Stimulated activated CD4-positive, alpha-beta T cell treated with anti-CD3 and anti-CD28 coated beads, TNF-alpha, amount 100 ng/mL, for 48 hours (primary cell): ENCODE results near the gene RAET1G.
A peak's percentile ranks its signal among the peaks of the same experiment; 100 is the strongest.
"Not testable (repeated sequence)": the region's sequence is repeated elsewhere in the genome, so short reads cannot be mapped to it uniquely, and the experiment has no call there.

Experiments used
- DNase-seq, 3 donors: peaks; one replicate each; pipeline ENCODE4 v3.0.0-alpha.2; 2020; ENCODE audit warnings: low read depth in 3 of 3

The RAET1G gene, protein sequence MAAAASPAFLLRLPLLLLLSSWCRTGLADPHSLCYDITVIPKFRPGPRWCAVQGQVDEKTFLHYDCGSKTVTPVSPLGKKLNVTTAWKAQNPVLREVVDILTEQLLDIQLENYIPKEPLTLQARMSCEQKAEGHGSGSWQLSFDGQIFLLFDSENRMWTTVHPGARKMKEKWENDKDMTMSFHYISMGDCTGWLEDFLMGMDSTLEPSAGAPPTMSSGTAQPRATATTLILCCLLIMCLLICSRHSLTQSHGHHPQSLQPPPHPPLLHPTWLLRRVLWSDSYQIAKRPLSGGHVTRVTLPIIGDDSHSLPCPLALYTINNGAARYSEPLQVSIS

DNA sequence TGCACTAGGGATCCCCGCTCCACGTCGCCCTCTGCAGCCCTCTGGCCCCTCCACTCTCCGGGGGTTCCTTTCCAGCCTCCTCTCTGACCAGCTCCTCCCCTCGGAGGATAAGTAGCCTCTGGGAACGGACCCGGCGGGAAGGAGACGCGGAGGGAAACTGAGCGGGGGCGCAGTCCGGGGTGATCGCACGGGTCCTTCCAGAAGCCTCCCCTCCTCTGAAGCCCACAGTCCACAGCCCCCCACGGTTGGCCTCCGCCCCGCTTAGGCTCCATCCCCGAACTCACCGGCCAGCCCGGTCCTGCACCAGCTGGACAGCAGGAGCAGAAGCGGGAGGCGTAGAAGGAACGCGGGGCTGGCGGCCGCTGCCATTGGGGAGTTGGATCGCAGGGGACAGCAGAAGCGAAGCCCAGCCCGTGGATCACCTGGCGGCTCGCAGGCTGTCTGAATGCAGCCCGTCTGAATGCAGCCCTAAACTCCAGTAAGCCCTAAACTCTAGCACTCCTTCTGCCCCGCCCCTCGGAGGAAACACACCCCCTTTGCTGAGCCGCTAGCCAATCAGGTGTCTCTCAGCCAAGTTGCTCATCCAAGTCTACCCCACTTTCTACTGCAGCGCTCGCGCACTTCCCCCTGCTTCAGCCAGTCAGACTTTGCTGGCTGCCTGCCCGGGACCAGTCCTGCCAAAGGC, at the start of gene RAET1G:
Gene RAET1G (minus strand): TSS at position 480 of the 685 bp plus-strand sequence. CDS start 111 bp downstream, at position 369.
- peak; percentile 67 to 78 (median 74) for DNase-seq

DNA sequence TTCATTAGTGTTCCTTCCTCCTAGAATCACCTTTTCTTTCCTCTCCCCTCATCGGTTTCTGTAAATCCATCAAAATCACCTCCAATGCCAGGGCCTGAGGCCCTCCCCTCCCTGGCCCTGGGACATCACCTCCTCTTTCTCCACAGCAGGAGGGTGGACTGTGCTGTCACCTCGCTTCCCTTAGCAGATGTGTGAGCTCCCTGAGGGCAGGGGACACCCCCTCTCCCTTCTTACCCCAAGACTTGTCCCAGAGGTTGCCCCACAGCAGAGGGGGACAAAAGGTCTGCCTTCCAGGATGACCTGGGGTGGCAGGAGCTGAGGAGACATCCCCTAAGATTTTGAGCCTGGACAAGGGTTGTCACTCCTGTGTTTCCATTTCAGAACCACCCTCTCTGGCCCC, 46.7 kb upstream of the RAET1G start:
- no peak for DNase-seq

DNA sequence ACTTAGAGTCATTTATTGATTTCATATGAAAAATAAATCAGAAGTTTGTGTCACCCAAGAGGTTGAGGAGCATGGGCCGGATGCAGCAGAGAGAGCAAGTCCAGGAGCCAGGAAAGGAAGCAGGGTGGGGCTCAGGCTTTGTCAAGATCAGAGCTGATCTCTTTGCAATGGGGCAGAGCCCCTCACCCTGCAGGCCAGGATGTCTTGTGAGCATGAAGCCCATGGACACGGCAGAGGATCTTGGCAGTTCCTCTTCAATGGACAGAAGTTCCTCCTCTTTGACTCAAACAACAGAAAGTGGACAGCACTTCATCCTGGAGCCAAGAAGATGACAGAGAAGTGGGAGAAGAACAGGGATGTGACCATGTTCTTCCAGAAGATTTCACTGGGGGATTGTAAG, 46.0 kb upstream of the RAET1G start:
- not testable (repeated sequence) for DNase-seq

DNA sequence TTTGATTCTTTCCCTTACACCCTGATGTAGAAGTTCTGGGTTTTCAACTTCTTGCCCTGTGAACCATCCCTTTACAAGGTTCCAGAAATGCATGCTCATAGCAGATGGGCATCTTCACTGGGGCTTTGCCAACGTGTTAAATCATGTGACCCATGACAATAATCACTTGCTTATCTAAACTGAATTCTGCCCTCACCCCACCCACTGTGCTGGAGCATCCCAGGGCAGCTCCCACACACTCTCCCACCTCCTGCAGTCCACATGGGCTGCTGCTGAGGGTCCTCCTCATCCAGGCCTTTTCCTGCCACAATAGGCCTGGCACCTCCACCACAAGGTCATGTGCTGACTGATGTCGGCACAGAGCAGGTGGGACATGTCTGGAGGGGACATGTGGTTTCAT, 45.1 kb upstream of the RAET1G start:
- not testable (repeated sequence) for DNase-seq

DNA sequence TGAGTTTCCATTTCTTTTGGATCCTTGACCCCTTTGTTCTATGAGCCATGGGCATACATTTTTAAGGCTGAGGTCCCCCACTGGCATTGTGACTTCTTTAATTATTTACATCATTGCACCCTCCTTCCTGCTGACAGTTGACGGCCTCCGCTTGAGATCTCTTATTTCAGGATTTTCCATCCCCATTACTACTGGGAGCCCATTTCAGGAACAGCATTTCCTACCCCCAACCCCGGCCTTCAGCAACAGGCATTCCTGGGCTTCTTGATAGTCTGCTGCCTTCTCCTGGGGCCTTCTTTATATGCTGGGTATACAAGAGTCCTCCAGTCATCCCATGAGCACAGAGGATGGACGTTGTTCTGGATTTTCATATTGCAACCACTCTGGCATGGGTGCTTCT, 44.7 kb upstream of the RAET1G start:
- no peak for DNase-seq

DNA sequence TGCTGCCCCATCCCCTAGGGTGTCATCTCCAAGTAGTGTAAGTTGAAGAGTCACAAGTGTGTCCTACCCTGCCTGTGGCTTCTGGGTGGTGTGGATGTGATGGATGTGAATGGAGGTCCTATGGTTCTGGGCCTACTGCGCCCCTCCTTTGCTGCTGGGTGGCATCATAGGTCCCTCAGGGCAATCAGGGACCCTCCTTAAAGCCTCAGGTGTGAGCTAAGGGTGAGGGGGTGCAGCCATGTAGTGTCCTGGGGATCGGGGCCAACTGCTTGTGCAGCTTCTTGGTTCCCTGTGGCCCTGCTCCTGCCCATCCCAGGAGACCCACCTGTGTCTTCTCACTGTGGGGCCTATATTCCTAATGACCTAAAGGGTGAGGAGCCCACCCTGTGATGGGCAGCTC, 43.4 kb upstream of the RAET1G start:
- DNase-seq: not testable (repeated sequence)

DNA sequence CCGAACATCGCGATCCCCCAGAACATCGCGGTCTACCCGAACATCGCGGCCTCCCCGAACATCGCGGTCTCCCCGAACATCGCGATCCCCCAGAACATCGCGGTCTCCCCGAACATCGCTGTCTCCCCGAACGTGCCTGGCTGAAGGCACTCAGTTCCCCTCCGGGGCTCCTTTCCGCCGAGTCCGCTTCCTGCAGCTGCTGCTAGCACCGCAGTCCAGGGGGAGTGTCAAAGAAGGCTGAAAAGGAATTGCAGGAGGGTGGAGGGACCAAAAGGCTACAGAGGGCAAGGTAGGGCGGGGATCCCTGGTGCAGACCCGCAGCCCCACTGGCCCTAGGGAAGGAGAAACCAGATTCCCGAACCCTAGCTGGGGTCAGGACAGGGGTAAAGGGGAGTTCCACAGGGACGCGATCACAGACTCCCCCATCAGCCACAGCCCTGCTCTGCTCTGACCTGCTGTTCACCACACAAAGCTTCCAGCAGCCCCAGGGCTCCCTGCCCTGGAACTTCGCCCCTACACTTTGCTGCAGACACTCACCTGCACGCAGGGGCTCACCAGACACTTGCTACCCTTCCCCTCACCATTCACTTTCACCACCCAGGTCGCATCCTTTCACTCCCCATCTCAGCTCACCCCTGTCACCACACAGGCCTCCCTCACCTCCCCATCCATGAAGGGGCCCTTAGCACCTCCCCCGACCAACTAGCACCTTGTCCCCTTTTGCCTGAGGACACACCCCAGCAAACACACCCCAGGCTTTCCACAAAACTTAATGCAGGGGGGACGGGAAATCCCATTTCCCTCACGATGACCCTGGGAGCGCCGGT, 42.5 kb upstream of the RAET1G start:
- DNase-seq: no peak

DNA sequence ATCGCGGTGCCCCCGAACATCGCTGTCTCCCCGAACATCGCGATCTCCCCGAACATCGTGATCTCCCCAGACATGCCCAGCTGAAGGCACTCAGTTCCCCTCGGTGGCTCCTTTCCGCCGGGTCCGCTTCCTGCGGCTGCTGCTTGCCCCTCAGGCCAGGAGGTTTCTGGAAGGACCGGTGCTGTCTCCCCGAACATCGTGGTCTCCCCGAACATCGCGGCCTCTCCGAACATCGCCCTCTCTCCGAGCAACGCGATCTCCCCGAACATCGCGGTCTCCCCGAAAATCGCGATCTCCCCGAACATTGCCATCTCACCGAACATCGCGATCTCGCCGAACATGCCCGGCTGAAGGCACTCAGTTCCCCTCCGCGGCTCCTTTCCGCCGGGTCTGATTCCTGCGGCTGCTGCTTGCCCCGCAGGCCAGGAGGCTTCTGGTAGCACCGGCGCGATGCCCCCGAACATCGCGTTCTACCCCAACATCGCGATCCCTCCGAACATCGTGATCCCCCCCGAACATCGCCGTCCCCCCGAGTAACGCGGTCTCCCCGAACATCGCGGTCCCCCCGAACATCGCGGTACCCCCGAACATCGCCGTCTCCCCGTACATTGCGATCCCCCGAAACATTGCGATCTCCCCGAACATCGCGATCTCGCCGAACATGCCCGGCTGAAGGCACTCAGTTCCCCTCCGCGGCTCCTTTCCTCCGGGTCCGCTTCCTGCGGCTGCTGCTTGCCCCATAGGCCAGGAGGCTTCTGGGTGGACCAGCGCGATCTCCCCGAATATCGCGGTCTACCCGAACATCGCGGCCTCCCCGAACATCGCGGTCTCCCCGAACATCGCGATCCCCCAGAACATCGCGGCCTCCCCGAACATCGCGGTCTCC, 41.6 kb upstream of the RAET1G start:
- no peak for DNase-seq

DNA sequence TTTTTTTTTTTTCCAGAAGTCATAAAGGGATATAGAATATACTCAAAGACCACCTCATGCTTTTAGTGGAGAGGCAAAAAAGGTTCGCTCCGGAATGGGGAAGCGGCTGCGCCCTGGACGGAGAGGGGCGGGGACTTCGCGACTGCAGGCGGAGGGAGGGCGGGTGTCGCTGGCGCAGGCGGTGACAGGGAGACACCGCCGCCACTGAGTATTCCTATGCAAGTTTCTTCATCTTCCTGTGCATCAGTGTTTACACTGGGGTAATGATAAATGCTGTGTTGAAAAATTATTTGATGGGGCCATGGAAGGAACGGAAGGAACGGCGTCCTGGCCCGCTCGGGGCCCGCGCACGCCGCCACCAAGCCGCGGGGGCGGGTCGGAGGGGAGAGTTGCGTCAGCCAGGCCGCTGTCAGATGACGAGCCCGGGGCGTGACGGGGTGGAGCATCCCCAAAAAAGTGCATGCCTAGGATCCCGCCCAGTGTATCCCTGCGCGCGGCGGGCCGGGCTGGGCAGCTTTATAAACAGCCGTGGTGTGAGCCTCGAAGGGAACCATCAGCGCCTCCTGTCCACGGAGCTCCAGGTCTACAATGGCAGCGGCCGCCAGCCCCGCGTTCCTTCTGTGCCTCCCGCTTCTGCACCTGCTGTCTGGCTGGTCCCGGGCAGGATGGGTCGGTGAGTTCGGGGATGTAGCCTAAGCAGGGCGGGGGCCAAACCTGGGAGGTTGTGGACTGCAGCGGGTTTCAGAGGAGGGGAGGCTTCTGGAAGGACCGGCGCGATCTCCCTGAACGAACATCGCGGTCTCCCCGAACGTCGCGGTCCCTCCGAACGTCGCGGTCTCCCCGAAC, 40.8 kb upstream of the RAET1G start, which contains the start of gene ULBP1:
Gene ULBP1 (plus strand): TSS at position 482 of the 846 bp plus-strand sequence. CDS start 107 bp downstream, at position 589.
- peak; percentile 73 to 79 (median 73) for DNase-seq

DNA sequence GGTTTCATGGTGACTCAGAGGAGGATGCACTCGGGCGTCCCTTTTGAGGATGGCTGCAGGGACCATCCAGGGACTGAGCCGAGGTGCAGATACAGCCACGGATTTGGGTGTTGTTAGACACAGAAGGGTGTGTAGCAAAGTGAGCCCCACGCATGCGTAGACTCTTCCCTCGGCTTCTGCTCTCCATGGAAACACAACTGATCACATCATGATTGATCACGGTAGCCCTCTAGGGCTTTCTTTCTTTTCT, 40.2 kb upstream of the RAET1G start:
- DNase-seq: peak in 1 of 3 donors; percentile 31

DNA sequence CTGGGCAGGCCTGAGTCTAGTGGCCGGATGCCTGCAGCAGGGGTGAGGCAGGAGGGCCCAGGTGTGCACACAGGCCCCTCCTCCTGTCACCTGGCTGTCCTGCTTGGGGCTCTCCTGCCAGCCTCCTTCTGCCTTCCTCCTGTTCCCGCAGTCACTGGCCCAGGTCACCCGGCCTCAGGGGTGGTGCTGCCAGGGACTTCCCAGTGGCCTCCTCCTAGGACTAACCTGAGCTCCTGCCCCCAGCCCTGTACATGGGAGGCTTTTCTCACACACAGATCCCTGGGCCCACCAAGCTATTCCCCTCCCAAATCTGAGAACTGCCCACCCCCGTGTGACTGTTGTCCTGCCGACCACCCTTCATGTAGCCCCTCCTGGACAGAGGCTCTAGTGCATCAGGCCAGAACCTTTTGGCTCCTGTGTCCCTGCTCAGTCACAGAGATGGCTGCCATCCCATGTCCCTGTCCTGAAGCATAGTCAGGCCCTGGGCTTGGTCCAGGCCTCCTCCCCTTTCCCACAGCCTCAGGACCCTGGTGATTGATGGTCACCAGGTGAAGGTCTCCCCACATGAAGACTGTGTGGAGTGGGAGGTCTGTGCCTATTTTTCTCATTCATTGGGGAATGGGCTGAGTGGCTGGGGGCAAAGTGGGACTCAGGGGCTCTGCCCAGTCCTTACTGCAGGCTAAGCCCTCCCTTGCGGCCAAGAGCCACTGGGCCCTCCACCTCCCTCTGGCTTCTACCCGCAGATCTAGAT, 39.7 kb upstream of the RAET1G start:
- DNase-seq: no peak

DNA sequence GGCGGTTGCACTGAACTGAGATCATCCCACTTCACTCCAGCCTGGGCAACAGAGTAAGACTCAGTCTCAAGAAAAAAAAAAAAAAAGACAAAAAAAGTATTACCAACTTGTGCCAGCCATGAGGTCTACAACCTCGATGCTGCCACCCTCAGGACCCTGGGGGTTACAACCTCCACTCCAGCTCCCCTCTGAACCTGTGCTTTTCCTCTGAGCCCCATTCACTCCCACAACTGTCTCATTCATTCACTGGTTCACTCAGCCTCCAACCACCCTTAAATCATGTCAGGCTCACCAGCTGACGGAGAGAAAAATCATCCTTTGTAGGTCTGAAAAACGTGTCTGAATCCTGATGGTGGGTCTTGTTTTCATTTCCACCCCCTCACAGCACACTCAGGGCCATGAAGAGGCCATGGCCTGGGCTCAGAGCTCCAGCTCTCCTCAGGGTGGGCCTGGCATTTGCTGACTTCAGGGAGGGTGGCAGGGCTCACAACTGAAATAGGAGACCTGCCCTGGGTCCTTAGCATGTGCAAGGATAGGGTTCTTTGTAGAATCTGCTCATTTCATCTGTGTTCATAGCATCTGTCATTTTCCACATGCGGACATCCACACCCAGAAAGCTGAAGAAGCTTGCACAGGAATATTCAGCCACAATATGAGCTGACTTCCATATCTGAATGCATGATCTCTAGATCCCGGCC, 39.0 kb upstream of the RAET1G start:
- DNase-seq: peak in 1 of 3 donors; percentile 47

DNA sequence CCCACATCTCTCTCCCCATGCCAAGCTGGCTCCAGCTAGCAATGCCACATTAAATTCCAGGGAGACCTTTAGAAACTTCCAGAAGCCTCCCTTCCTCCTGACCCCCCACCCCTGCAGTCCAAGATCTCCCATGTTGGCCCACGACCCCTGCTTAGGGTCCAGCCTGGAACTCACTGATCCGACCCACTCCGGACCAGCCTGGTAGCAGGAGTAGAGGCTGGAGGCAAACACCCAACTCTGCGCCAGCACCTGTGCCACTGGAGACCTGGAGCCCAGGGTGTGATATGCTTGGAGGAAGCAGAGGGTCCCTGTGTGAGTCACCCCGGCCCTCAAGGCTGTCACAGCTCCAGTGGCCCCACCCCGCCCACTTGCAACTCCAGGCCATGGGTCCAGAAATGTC, 37.6 kb upstream of the RAET1G start:
- DNase-seq: no peak

DNA sequence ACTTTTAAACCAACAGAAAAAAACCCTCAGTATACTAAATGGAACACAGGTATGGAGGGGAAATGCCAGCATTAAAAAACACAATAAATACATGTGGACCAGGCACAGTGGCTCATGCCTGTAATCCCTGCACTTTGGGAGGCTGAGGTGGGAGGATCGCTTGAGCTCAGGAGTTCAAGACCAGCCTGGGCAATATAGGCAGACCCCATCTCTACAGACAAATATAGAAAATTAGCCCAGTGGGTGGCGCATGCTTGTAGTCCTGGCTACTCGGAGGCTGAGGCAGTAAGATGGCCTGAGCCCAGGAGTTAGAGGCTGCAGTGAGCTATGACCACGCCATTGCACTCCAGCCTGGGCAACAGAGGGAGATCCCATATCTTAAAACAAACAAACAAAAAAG, 36.9 kb upstream of the RAET1G start:
- not testable (repeated sequence) for DNase-seq

DNA sequence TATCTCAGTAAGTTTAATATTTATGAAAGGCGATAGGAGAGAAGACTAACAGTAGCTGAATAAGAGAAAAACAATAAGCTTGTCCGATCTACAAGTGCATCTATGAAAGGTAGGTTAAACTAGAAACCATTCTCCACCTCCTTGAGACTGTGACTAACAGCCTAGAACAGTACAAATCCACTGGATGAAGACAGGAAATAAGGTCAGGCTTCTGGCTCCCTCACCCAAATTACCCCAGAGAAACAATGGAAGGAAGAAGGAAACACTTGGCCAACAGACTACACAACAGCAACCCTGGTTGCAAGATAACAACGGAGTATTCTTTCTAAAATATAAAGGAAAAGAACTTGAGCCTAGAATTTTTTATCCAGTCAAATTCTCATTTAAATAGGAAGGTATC, 35.2 kb upstream of the RAET1G start:
- not testable (repeated sequence) for DNase-seq

DNA sequence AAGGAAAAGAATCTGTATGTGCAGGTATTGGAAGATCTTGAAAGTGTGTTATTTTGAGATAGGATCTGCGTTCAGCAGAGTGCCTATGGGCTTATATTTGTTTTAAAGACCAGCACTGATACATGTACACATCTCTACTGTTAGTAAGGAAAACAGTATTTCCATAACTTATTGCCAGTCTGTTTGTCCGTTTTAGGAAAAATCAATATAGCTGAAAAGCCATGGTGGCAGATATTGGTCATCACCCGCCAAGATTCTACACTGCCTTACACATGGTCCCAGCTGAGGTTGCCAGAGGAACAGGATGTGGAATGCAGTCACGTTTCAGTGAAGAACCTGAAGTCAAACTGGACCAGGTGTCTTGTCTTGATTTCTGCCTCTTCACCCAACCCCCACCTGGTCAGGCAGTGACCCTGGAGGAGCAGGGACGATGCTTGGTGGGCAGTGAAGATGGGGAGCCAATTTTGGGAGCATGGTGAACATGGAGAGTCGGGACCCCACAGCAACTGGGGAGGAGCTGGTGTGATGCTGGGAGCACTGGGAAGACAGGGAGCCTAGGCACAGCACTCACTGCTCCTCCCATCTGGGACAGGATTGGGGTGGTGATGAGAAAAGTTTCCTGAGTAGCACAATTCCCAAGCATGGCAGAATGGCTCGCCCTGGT, 32.9 kb upstream of the RAET1G start:
- DNase-seq: not testable (repeated sequence)

DNA sequence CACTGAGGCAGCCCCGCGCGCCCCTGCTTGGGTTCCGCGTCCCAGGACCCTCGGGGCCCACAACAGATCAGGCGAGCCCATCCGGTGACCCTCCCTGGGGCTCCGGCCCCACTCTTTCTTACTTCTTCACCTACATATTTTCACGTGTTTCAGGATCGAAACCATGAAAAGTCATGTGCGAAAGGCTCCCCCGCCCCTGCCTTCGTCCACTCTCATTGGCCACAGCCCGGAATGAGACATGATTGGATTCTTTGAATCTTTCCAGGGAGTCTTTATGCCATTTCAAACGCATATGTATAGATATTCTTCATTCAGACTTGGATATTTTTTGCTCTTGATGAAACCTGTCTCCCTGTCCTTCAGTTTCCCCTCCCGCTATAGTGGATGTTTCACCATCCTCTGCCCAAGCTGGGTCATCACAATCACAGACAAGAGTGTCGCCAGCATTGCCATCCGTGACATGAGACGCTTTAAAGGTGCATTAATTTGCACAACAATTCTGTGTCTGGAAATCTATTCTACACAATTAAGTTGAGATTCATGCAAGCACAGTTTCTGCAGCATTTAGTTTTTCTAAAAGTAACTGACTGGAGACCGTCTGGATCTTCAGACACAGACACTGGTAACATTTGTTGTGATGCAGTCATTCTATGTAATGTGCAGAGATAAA, 32.2 kb upstream of the RAET1G start:
- DNase-seq: not testable (repeated sequence)
